SK-N-SH treated with all-trans-retinoic acid at 6 μM for 48 hours (cell line): ENCODE results near the gene RAB36.

Experiments
- ATAC-seq: fragments of 200-7000 bp; cut with Tn5 transposase; 3 replicates; pipeline ENCODE4 v1.9.1; 2020; ENCODE audit warnings: mild to moderate bottlenecking, moderate library complexity
- BACH2 ChIP-seq: fragments of 250-450 bp; sonication (Bioruptor Pico); IDR thresholded peaks from 2 replicates; pipeline ENCODE4 v1.9.0; 2021; ENCODE audit warnings: mild to moderate bottlenecking, borderline replicate concordance
- CREB5 ChIP-seq: fragments of 250-450 bp; sonication (Bioruptor Pico); IDR thresholded peaks from 2 replicates; pipeline ENCODE4 v1.5.1; 2020; ENCODE audit warnings: low read depth, mild to moderate bottlenecking, moderate library complexity
- CSRNP3 ChIP-seq: fragments of 250-450 bp; sonication (Bioruptor Pico); IDR thresholded peaks from 2 replicates; pipeline ENCODE4 v1.5.1; 2021; ENCODE audit warnings: mild to moderate bottlenecking, moderate library complexity
- GLIS3 ChIP-seq: fragments of 250-450 bp; sonication (Bioruptor Pico); IDR thresholded peaks from 2 replicates; pipeline ENCODE4 v1.5.0; 2020; ENCODE audit warnings: mild to moderate bottlenecking, moderate library complexity
- ISL1 ChIP-seq: fragments of 250-450 bp; sonication (Bioruptor Pico); IDR thresholded peaks from 2 replicates; pipeline ENCODE4 v2.1.2; 2022; ENCODE audit warnings: mild to moderate bottlenecking, moderate library complexity
- OSR1 ChIP-seq: fragments of 250-450 bp; sonication (Bioruptor Pico); IDR thresholded peaks from 2 replicates; pipeline ENCODE4 v1.8.0; 2022; ENCODE audit warnings: moderate library complexity, mild to moderate bottlenecking, inconsistent platforms
- POU6F1 ChIP-seq: fragments of 250-450 bp; sonication (Bioruptor Pico); IDR thresholded peaks from 2 replicates; pipeline ENCODE4 v1.8.0; 2021; ENCODE audit warnings: low read depth, mild to moderate bottlenecking, moderate library complexity, borderline replicate concordance
- PPARA ChIP-seq: fragments of 250-450 bp; sonication (Bioruptor Pico); IDR thresholded peaks from 2 replicates; pipeline ENCODE4 v1.5.0; 2020; ENCODE audit warnings: mild to moderate bottlenecking, borderline replicate concordance
- RARB ChIP-seq: fragments of 250-450 bp; sonication (Bioruptor Pico); IDR thresholded peaks from 2 replicates; pipeline ENCODE4 v1.8.0; 2021; ENCODE audit warnings: mild to moderate bottlenecking, moderate library complexity
- SNAI2 ChIP-seq: fragments of 250-450 bp; sonication (Bioruptor Pico); IDR thresholded peaks from 2 replicates; pipeline ENCODE4 v1.5.0; 2020; ENCODE audit warnings: mild to moderate bottlenecking, moderate library complexity
- TCF4 ChIP-seq: fragments of 250-450 bp; sonication (Bioruptor Pico); IDR thresholded peaks from 2 replicates; pipeline ENCODE4 v1.8.0; 2021; ENCODE audit warnings: mild to moderate bottlenecking, moderate library complexity, borderline replicate concordance
- TOX ChIP-seq: fragments of 250-450 bp; sonication (Bioruptor Pico); IDR thresholded peaks from 2 replicates; pipeline ENCODE4 v1.8.0; 2021; ENCODE audit warnings: mild to moderate bottlenecking, moderate library complexity, borderline replicate concordance
- ZC3H10 ChIP-seq: fragments of 250-450 bp; sonication (Bioruptor Pico); IDR thresholded peaks from 2 replicates; pipeline ENCODE4 v1.5.1; 2021; ENCODE audit warnings: mild to moderate bottlenecking, moderate library complexity
- ZFP3 ChIP-seq: fragments of 250-450 bp; sonication (Bioruptor Pico); IDR thresholded peaks from 2 replicates; pipeline ENCODE4 v1.5.0; 2020; ENCODE audit warnings: mild to moderate bottlenecking, moderate library complexity
- ZFP30 ChIP-seq: fragments of 450-650 bp; formaldehyde crosslinking; IDR thresholded peaks from 2 replicates; pipeline ENCODE4 v1.5.0; 2022; ENCODE audit warnings: mild to moderate bottlenecking, moderate library complexity
- ZNF565 ChIP-seq: fragments of 450-650 bp; formaldehyde crosslinking; conservative IDR thresholded peaks from 2 replicates; pipeline ENCODE4 v1.5.0; 2020; ENCODE audit warnings: low read depth, mild to moderate bottlenecking, moderate library complexity
- ZNF70 ChIP-seq: fragments of 450-650 bp; formaldehyde crosslinking; IDR thresholded peaks from 2 replicates; pipeline ENCODE4 v1.5.0; 2020; ENCODE audit warnings: mild to moderate bottlenecking, moderate library complexity
- ZNF8 ChIP-seq: fragments of 450-650 bp; formaldehyde crosslinking; IDR thresholded peaks from 2 replicates; pipeline ENCODE4 v1.5.0; 2020; ENCODE audit warnings: mild to moderate bottlenecking, moderate library complexity
- TF ChIP-seq, protein P1 (sequence below): fragments of 250-450 bp; sonication (Bioruptor Pico); IDR thresholded peaks from 2 replicates; pipeline ENCODE4 v1.5.0; 2020; ENCODE audit warnings: mild to moderate bottlenecking, moderate library complexity

RAB36 gene

DNA sequence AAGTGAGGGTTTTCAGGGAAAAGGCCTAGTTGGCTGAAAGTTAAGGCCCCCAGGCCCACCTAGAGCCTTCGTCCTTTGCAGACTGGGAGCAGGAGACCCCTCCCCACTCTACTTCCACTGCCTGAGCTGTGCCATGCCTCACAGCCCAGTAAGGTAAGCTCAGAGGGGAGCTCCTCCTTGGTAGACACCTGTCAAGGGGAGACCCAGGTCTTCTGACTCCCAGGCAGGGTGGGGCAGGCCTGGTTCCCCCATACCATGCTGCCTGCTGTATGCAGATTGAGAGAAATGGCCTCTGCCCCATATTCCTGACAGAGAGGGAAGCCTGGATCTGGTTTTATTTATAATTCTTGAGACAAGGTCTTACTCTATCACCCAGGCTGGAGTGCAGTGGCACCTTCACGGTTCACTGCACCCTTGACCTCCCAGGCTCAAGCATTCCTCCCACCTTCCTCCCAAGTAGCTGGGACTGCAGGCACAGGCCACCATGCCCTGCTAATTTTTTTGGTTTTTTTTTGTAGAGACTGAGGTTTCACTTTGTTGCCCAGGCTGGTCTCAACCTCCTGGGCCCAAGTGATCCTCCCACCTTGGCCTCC lies 697 bp downstream of the RAB36 start (continued):
- TF ChIP-seq POU6F1 (CRISPR knock-in tag) (no peak), ZNF565 (no peak)

DNA sequence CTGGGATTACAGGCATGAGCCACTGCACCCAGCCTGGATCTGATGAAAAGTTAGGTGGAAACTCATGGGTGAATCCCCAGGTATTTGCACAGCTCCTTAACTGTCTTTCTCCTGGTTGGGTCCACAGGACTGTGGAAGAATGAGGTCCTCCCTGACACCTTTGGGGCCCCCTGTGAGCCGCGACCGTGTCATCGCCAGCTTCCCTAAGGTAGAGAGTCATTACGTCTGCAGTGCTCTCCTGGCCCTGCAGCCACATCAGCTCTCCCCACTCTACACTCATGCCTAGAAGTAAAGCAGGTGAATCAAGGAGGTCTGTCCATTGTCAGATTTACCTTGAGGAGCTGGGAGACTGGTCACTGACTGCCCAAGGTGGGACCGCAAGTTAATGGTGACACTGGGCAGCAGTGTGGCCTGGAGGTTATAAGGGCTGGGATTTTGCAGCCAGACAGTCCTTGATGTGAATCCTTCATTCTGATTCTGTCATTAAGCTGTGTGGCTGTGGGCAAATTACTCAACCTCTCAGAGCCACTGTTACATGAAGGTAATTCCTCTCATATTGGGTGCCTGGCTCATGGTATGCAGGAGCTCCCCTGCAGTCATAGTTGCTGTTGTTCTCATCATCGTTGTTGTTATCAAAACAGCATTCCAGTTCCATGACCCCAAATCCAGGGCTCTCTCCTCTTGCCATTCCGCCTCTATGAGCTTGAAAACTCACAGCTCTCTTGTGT lies 1.4 kb downstream of the RAB36 start:
- no peak for ATAC-seq
- TF ChIP-seq PPARA (no peak), GLIS3 (CRISPR knock-in tag) (no peak), ZFP3 (CRISPR knock-in tag) (no peak), ISL1 (CRISPR knock-in tag) (no peak), BACH2 (no peak), OSR1 (CRISPR knock-in tag) (no peak), ZNF565 (no peak), ZC3H10 (CRISPR knock-in tag) (no peak), RARB (CRISPR knock-in tag) (no peak), TCF4 (CRISPR knock-in tag) (no peak), CREB5 (CRISPR knock-in tag) (no peak), TOX (CRISPR knock-in tag) (no peak), POU6F1 (CRISPR knock-in tag) (no peak), ZNF70 (CRISPR knock-in tag) (no peak), ZNF8 (CRISPR knock-in tag) (no peak), CSRNP3 (CRISPR knock-in tag) (no peak), ZFP30 (no peak)
- TF ChIP-seq, protein P1, sequence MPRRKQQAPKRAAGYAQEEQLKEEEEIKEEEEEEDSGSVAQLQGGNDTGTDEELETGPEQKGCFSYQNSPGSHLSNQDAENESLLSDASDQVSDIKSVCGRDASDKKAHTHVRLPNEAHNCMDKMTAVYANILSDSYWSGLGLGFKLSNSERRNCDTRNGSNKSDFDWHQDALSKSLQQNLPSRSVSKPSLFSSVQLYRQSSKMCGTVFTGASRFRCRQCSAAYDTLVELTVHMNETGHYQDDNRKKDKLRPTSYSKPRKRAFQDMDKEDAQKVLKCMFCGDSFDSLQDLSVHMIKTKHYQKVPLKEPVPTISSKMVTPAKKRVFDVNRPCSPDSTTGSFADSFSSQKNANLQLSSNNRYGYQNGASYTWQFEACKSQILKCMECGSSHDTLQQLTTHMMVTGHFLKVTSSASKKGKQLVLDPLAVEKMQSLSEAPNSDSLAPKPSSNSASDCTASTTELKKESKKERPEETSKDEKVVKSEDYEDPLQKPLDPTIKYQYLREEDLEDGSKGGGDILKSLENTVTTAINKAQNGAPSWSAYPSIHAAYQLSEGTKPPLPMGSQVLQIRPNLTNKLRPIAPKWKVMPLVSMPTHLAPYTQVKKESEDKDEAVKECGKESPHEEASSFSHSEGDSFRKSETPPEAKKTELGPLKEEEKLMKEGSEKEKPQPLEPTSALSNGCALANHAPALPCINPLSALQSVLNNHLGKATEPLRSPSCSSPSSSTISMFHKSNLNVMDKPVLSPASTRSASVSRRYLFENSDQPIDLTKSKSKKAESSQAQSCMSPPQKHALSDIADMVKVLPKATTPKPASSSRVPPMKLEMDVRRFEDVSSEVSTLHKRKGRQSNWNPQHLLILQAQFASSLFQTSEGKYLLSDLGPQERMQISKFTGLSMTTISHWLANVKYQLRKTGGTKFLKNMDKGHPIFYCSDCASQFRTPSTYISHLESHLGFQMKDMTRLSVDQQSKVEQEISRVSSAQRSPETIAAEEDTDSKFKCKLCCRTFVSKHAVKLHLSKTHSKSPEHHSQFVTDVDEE, result no peak

GRCh38 chr22:23147617-23148387 lies 2.5 kb downstream of the RAB36 start:
- no peak for ATAC-seq
- TF ChIP-seq ZFP30 (no peak), PPARA (no peak), CSRNP3 (CRISPR knock-in tag) (no peak), SNAI2 (CRISPR knock-in tag) (no peak), ISL1 (CRISPR knock-in tag) (no peak), CREB5 (CRISPR knock-in tag) (no peak), ZNF70 (CRISPR knock-in tag) (no peak), ZNF8 (CRISPR knock-in tag) (no peak)
- TF ChIP-seq, protein P1, result no peak
